Measurements from ENCODE around the gene HABP4.

Gene HABP4

GRCh38 chr9:96523374-96523773, 73.4 kb downstream of the HABP4 start:
- Histone ChIP-seq H2AFZ (ENCODE audit: low read length, unreplicated experiment) (no peak overlapping the region), H3K79me2 (ENCODE audit: control insufficient read depth, insufficient read depth, low read length, unreplicated experiment) (no peaks in the 10 kb centered on the region), H3K4me1 (ENCODE audit: control insufficient read depth, insufficient read depth, low read length, unreplicated experiment) (peaks cover 15% of the 10 kb centered on the region), H3K27me3 (ENCODE audit: insufficient read depth, low read length) (no peaks in the 10 kb centered on the region), H3K27ac (ENCODE audit: low read depth, low read length) (no peak overlapping the region), H3K4me3 (ENCODE audit: low read depth, low read length) (no peak overlapping the region), H3K36me3 (ENCODE audit: insufficient read depth, low read length) (no peaks in the 10 kb centered on the region)

GRCh38 chr9:96524045-96524444, 74.1 kb downstream of the HABP4 start:
- Histone ChIP-seq H3K27ac (ENCODE audit: low read depth, low read length) (no peak overlapping the region), H2AFZ (ENCODE audit: low read length, unreplicated experiment) (no peak overlapping the region)

DNA sequence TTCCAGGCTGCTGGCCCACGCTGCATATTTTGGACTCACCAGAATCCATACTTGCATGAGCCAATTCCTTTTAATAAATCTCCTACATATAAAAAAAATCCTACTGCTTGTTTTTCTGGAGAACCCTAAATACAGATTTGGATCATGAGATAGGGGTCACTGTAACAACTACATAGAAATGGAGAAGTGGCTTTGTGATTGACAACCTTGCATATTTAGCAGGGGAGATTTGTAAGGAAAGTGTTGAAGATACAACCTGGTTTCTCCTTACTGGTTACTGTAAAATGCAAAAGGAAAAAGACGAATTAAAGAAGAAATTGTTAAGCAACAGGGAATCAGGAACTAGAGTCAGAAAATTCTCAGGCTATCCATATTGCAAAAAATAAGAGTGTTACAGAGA, 74.8 kb downstream of the HABP4 start:
- Histone ChIP-seq H3K27me3 (ENCODE audit: insufficient read depth, low read length) (no peaks in the 10 kb centered on the region), H3K4me3 (ENCODE audit: low read depth, low read length) (no peak overlapping the region), H3K27ac (ENCODE audit: low read depth, low read length) (no peak overlapping the region), H3K79me2 (ENCODE audit: control insufficient read depth, insufficient read depth, low read length, unreplicated experiment) (no peaks in the 10 kb centered on the region), H3K36me3 (ENCODE audit: insufficient read depth, low read length) (no peaks in the 10 kb centered on the region), H3K4me1 (ENCODE audit: control insufficient read depth, insufficient read depth, low read length, unreplicated experiment) (peaks cover 9% of the 10 kb centered on the region), H2AFZ (ENCODE audit: low read length, unreplicated experiment) (no peak overlapping the region)

More at GRCh38 chr9:96524045-96524444, 74.1 kb downstream of the HABP4 start:
- H3K36me3 ChIP-seq (ENCODE audit: insufficient read depth, low read length) = no peaks in the 10 kb centered on the region
- H3K4me1 ChIP-seq (ENCODE audit: control insufficient read depth, insufficient read depth, low read length, unreplicated experiment) = peaks cover 14% of the 10 kb centered on the region
- H3K4me3 ChIP-seq (ENCODE audit: low read depth, low read length) = no peak overlapping the region
- H3K27me3 ChIP-seq (ENCODE audit: insufficient read depth, low read length) = no peaks in the 10 kb centered on the region
- no peaks in the 10 kb centered on the region for H3K79me2 ChIP-seq (ENCODE audit: control insufficient read depth, insufficient read depth, low read length, unreplicated experiment)

GRCh38 chr9:96532173-96532572, 82.2 kb downstream of the HABP4 start:
- no peak overlapping the region for H3K4me3 ChIP-seq (ENCODE audit: low read depth, low read length)
- no peaks in the 10 kb centered on the region for H3K4me1 ChIP-seq (ENCODE audit: control insufficient read depth, insufficient read depth, low read length, unreplicated experiment)
- peaks cover 13% of the 10 kb centered on the region; the same call in 1 of the 2 replicates for H3K36me3 ChIP-seq (ENCODE audit: insufficient read depth, low read length)
- H2AFZ ChIP-seq (ENCODE audit: low read length, unreplicated experiment) = no peak overlapping the region
- no peaks in the 10 kb centered on the region for H3K27me3 ChIP-seq (ENCODE audit: insufficient read depth, low read length)
- no peak overlapping the region for H3K27ac ChIP-seq (ENCODE audit: low read depth, low read length)
- H3K79me2 ChIP-seq (ENCODE audit: control insufficient read depth, insufficient read depth, low read length, unreplicated experiment) = no peaks in the 10 kb centered on the region

GRCh38 chr9:96540106-96540505, 90.1 kb downstream of the HABP4 start:
- Histone ChIP-seq H3K27me3 (ENCODE audit: insufficient read depth, low read length) (no peaks in the 10 kb centered on the region), H3K4me1 (ENCODE audit: control insufficient read depth, insufficient read depth, low read length, unreplicated experiment) (no peaks in the 10 kb centered on the region), H3K4me3 (ENCODE audit: low read depth, low read length) (no peak overlapping the region), H2AFZ (ENCODE audit: low read length, unreplicated experiment) (no peak overlapping the region), H3K79me2 (ENCODE audit: control insufficient read depth, insufficient read depth, low read length, unreplicated experiment) (no peaks in the 10 kb centered on the region), H3K36me3 (ENCODE audit: insufficient read depth, low read length) (no peaks in the 10 kb centered on the region), H3K27ac (ENCODE audit: low read depth, low read length) (no peak overlapping the region)
